Measurements from ENCODE around the gene IL16.

Gene IL16

GRCh38 chr15:81256916-81257315 is 60.2 kb downstream of the IL16 start:
- DNase-seq (ENCODE audit: low spot score) = no peak

GRCh38 chr15:81257435-81257834 is 60.8 kb downstream of the IL16 start:
- no peak for DNase-seq (ENCODE audit: low spot score)

- no peak for DNase-seq (ENCODE audit: low spot score)
These were observed 61.8 kb downstream of the IL16 start for GRCh38 chr15:81258455-81258854.

GRCh38 chr15:81259760-81260298 is 63.1 kb downstream of the IL16 start:
- DNase-seq (ENCODE audit: low spot score) = no peak

- no peak for DNase-seq (ENCODE audit: low spot score)
These were observed 64.6 kb downstream of the IL16 start for GRCh38 chr15:81261172-81261811.

- DNase-seq (ENCODE audit: low spot score) = no peak
These were observed 66.8 kb downstream of the IL16 start for GRCh38 chr15:81263477-81263876.

- no peak for DNase-seq (ENCODE audit: low spot score)
These were observed 67.6 kb downstream of the IL16 start for GRCh38 chr15:81264072-81264857.

GRCh38 chr15:81265256-81265943 is 68.7 kb downstream of the IL16 start:
- DNase-seq (ENCODE audit: low spot score) = no peak

- peak; percentile 83 for DNase-seq (ENCODE audit: low spot score)
These were observed 69.5 kb downstream of the IL16 start for GRCh38 chr15:81265944-81266775.

GRCh38 chr15:81268340-81268739 is 71.7 kb downstream of the IL16 start:
- no peak for DNase-seq (ENCODE audit: low spot score)

GRCh38 chr15:81268881-81269601 is 72.4 kb downstream of the IL16 start:
- no peak for DNase-seq (ENCODE audit: low spot score)

GRCh38 chr15:81270188-81270587 is 73.5 kb downstream of the IL16 start:
- DNase-seq (ENCODE audit: low spot score) = no peak

- no peak for DNase-seq (ENCODE audit: low spot score)
These were observed 74.3 kb downstream of the IL16 start for GRCh38 chr15:81270781-81271491.

GRCh38 chr15:81271761-81272644 is 75.3 kb downstream of the IL16 start:
- no peak for DNase-seq (ENCODE audit: low spot score)

- no peak for DNase-seq (ENCODE audit: low spot score)
These were observed 76.5 kb downstream of the IL16 start for GRCh38 chr15:81273200-81273599.

GRCh38 chr15:81273855-81274254 is 77.2 kb downstream of the IL16 start:
- DNase-seq (ENCODE audit: low spot score) = no peak

- no peak for DNase-seq (ENCODE audit: low spot score)
These were observed 77.6 kb downstream of the IL16 start for GRCh38 chr15:81274255-81274654.

GRCh38 chr15:81274931-81275707 is 78.4 kb downstream of the IL16 start:
- peak; percentile 80 for DNase-seq (ENCODE audit: low spot score)

All from AG08396 (cell line).